ENCODE results near the gene GADD45A. TPM values are rescaled to one million over a fixed set of nuclear protein-coding genes. Genes with fewer than 3 reads are reported as not detected.
A peak's percentile ranks its signal among the peaks of the same experiment; 100 is the strongest.

GADD45A gene
- total and polyA plus RNA-seq, 7 experiments from 2014 or later = 7.0 to 70.4 (median 16.7) TPM

DNA sequence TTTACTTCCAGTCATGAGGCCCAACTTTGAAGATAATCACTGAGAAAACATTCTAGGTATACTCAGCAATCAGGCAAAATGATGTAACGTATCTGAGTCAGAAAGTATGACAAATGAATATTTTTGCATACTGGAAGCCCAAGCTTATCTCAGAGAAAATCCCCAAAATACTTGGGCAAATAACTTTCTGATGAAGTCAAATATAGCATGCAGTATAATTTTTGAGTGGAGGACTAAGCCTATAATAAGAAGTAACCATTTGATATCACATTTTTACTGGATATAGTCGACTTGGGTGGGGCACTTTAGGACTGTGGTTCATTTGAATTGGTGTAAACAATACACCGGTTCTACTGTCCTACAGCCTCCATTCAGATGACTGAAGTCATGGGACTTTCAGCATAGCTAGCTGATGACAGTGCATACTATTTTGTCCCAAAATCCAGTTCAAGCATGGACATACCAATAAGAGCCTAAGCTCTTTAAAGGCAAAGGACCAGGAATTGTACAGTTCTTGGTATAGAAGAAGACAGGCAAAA, 2.3 kb upstream of the GADD45A start:
- peaks cover 0 to 13% (median 0%) of the 10 kb centered on the region in 5 donors for H3K36me3 Mint-ChIP-seq
- peaks cover 0 to under 1% (median 0%) of the 10 kb centered on the region in 5 donors for H3K27me3 Mint-ChIP-seq
- CTCF ChIA-PET = no interaction called here
- Histone ChIP-seq H3K27ac (ENCODE audit: low read depth, low read length) (no peak overlapping the region), H3K9me3 (ENCODE audit: control insufficient read depth in 2 of 3, low read length in 3 of 3) (no peaks in the 10 kb centered on the region), H3K27me3 (ENCODE audit: control insufficient read depth in 2 of 2, insufficient read depth in 2 of 2, low read length in 2 of 2) (no peaks in the 10 kb centered on the region), H3K4me1 (ENCODE audit: control insufficient read depth in 2 of 2, insufficient read depth in 2 of 2, low read length in 2 of 2) (peaks cover 9 to 16% of the 10 kb centered on the region in 2 donors), H3K36me3 (ENCODE audit: control insufficient read depth in 2 of 3, insufficient read depth in 3 of 3, low read length in 3 of 3) (no peaks in the 10 kb centered on the region), H3K4me3 (ENCODE audit: low read length) (no peak overlapping the region)
- H3K4me1 Mint-ChIP-seq = peaks cover 19 to 31% (median 25%) of the 10 kb centered on the region in 7 donors
- ATAC-seq (no peak), DNase-seq (no peak)
- peaks cover 0 to 2% (median 0%) of the 10 kb centered on the region in 11 donors for H3K9me3 Mint-ChIP-seq
- intact Hi-C loops (cut with micrococcal nuclease) = loop anchor here in 1 of 2 donors (10.0 kb wide), 3 partner anchors 348 to 1348 kb away; no protein-coding TSS in a partner anchor
- POLR2A ChIA-PET = interaction anchor here (0.8 to 0.9 kb wide), 2 partner anchors 49 to 54 kb away, joined by 3 to 4 read pairs; no protein-coding TSS in a partner anchor
- no peak overlapping the region for H3K27ac Mint-ChIP-seq
- no peak overlapping the region for H3K4me3 Mint-ChIP-seq

DNA sequence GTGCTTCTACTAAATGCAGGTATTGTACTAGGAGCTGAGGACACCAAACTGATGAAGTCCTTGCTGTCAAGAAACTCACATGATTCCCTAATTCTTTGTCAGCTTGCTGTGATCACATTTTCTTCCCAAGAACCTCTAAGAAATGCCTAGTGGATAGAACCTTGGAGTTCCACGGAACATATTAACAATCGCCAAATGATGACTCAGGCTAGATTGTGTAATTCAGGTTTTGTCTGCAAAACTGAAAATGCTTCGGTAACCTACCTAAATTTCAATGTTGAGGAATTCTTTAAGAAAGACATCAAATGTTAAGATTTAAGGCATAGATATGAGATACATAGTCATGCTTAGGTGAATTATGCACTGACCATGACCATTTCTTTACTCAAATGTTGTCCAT, 1.7 kb upstream of the GADD45A start:
- Histone ChIP-seq H3K27ac (ENCODE audit: low read depth, low read length) (no peak overlapping the region), H3K9me3 (ENCODE audit: control insufficient read depth in 2 of 3, low read length in 3 of 3) (no peaks in the 10 kb centered on the region), H3K36me3 (ENCODE audit: control insufficient read depth in 2 of 3, insufficient read depth in 3 of 3, low read length in 3 of 3) (no peaks in the 10 kb centered on the region), H3K4me1 (ENCODE audit: control insufficient read depth in 2 of 2, insufficient read depth in 2 of 2, low read length in 2 of 2) (peaks cover 9 to 16% of the 10 kb centered on the region in 2 donors), H3K4me3 (ENCODE audit: low read length) (no peak overlapping the region), H3K27me3 (ENCODE audit: control insufficient read depth in 2 of 2, insufficient read depth in 2 of 2, low read length in 2 of 2) (no peaks in the 10 kb centered on the region)
- intact Hi-C loops (cut with micrococcal nuclease) = loop anchor here in 1 of 2 donors (10.0 kb wide), 3 partner anchors 349 to 1349 kb away; no protein-coding TSS in a partner anchor
- DNase-seq (no peak), ATAC-seq (no peak)
- Mint-ChIP-seq H3K36me3 (peaks cover 0 to 16% (median 0%) of the 10 kb centered on the region in 5 donors), H3K4me3 (peak overlapping the region in 3 of 10 donors; percentile 12 to 62 (median 26)), H3K27ac (peak overlapping the region in 2 of 9 donors; percentile 77 to 88), H3K4me1 (peaks cover 20 to 33% (median 26%) of the 10 kb centered on the region in 7 donors), H3K9me3 (peaks cover 0 to 2% (median 0%) of the 10 kb centered on the region in 11 donors), H3K27me3 (no peaks in the 10 kb centered on the region)
- POLR2A ChIA-PET = interaction anchor here (0.8 to 3.6 kb wide), 3 partner anchors 8 to 54 kb away, joined by 3 to 48 read pairs (median 4); no protein-coding TSS in a partner anchor
- CTCF ChIA-PET = no interaction called here

GRCh38 chr1:67683766-67684525, 1.1 kb upstream of the GADD45A start:
- peaks cover 0 to 2% (median 0%) of the 10 kb centered on the region in 11 donors for H3K9me3 Mint-ChIP-seq
- H3K4me3 Mint-ChIP-seq = peak overlapping the region; percentile 90 to 99 (median 98)

DNA sequence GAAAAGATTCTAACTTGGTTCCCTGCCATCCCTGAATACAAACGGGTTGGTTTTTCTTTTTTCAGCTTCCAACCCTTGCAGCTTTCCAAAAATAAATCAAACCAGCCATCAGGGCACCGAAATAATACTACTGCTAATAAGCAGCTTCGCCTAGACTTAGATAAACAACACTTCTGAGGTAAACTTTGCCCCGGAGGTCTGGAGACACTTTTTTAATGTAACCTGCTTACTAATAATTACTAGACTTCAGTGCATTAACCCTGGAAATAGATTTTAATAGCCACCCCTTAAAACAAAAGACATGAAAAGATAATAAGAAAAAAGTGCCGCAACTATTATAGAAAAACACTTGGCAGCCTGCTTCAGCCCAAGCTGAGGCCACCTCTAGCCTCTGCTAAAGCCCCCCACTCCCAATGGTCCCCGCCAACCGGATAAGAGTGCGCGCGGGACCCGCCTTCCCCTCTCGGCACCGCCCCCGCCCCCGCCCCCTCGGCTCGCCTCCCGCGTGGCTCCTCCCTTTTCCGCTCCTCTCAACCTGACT, 405 bp upstream of the GADD45A start:
- H3K27me3 ChIP-seq (ENCODE audit: control insufficient read depth in 2 of 2, insufficient read depth in 2 of 2, low read length in 2 of 2) = no peaks in the 10 kb centered on the region
- peak overlapping the region; percentile 77 to 98 (median 93) for H3K27ac Mint-ChIP-seq
- no peak for ATAC-seq
- H3K9me3 ChIP-seq (ENCODE audit: control insufficient read depth in 2 of 3, low read length in 3 of 3) = no peaks in the 10 kb centered on the region
- H3K4me1 Mint-ChIP-seq = peaks cover 20 to 42% (median 26%) of the 10 kb centered on the region in 7 donors
- intact Hi-C loops (cut with micrococcal nuclease) = loop anchor here (1.0 to 10.0 kb wide), 16 partner anchors 10 to 1350 kb away; partner anchors contain the start of genes DNAI4 (in 2 of the 2), MIER1 (in 2 of the 2), SERBP1 (in 2 of the 2) and SLC35D1 (in 2 of the 2)
- ChIA-PET POLR2A (interaction anchor here (0.6 to 3.6 kb wide), 13 partner anchors 9 to 1382 kb away, joined by 3 to 48 read pairs (median 5); partner anchors contain the start of gene SERBP1), CTCF (interaction anchor here (1.2 to 1.6 kb wide), 2 partner anchors 11 to 75 kb away, joined by 4 to 10 read pairs; no protein-coding TSS in a partner anchor)
- H3K36me3 Mint-ChIP-seq = peaks cover 0 to 24% (median 0%) of the 10 kb centered on the region in 5 donors
- peak overlapping the region; percentile 90 to 99 (median 98) for H3K4me3 Mint-ChIP-seq
- H3K27ac ChIP-seq (ENCODE audit: low read depth, low read length) = peak overlapping the region; percentile 46
- peak overlapping the region; percentile 69 for H3K4me3 ChIP-seq (ENCODE audit: low read length)
- no peaks in the 10 kb centered on the region for H3K27me3 Mint-ChIP-seq
- DNase-seq = peak in 1 of 9 donors; percentile 4
- H3K9me3 Mint-ChIP-seq = peaks cover 0 to 2% (median 0%) of the 10 kb centered on the region in 11 donors
- H3K4me1 ChIP-seq (ENCODE audit: control insufficient read depth in 2 of 2, insufficient read depth in 2 of 2, low read length in 2 of 2) = peaks cover 9 to 16% of the 10 kb centered on the region in 2 donors
- no peaks in the 10 kb centered on the region for H3K36me3 ChIP-seq (ENCODE audit: control insufficient read depth in 2 of 3, insufficient read depth in 3 of 3, low read length in 3 of 3)

More at GRCh38 chr1:67683766-67684525, 1.1 kb upstream of the GADD45A start:
- CTCF ChIA-PET = interaction anchor here (1.2 kb wide), 1 partner anchor 76 kb away, joined by 10 read pairs; no protein-coding TSS in a partner anchor
- Mint-ChIP-seq H3K4me1 (peaks cover 20 to 38% (median 26%) of the 10 kb centered on the region in 7 donors), H3K27me3 (no peaks in the 10 kb centered on the region), H3K36me3 (peaks cover 0 to 23% (median 0%) of the 10 kb centered on the region in 5 donors), H3K27ac (peak overlapping the region; percentile 63 to 98 (median 88))
- H3K36me3 ChIP-seq (ENCODE audit: control insufficient read depth in 2 of 3, insufficient read depth in 3 of 3, low read length in 3 of 3) = no peaks in the 10 kb centered on the region
- H3K4me1 ChIP-seq (ENCODE audit: control insufficient read depth in 2 of 2, insufficient read depth in 2 of 2, low read length in 2 of 2) = peaks cover 9 to 16% of the 10 kb centered on the region in 2 donors
- H3K27ac ChIP-seq (ENCODE audit: low read depth, low read length) = peak overlapping the region; percentile 46
- ATAC-seq (no peak), DNase-seq (peak in 7 of 9 donors; percentile 7 to 73 (median 11))
- no peaks in the 10 kb centered on the region for H3K27me3 ChIP-seq (ENCODE audit: control insufficient read depth in 2 of 2, insufficient read depth in 2 of 2, low read length in 2 of 2)
- H3K4me3 ChIP-seq (ENCODE audit: low read length) = peak overlapping the region; percentile 35
- H3K9me3 ChIP-seq (ENCODE audit: control insufficient read depth in 2 of 3, low read length in 3 of 3) = no peaks in the 10 kb centered on the region
- intact Hi-C loops (cut with micrococcal nuclease) = loop anchor here (1.0 to 10.0 kb wide), 8 partner anchors 53 to 1349 kb away; partner anchors contain the start of genes DNAI4 (in 2 of the 2), MIER1 (in 2 of the 2) and DEPDC1 (in 1 of the 2)
- POLR2A ChIA-PET = interaction anchor here (0.8 to 3.6 kb wide), 8 partner anchors 8 to 254 kb away, joined by 3 to 48 read pairs (median 6); partner anchors contain the start of gene SERBP1

DNA sequence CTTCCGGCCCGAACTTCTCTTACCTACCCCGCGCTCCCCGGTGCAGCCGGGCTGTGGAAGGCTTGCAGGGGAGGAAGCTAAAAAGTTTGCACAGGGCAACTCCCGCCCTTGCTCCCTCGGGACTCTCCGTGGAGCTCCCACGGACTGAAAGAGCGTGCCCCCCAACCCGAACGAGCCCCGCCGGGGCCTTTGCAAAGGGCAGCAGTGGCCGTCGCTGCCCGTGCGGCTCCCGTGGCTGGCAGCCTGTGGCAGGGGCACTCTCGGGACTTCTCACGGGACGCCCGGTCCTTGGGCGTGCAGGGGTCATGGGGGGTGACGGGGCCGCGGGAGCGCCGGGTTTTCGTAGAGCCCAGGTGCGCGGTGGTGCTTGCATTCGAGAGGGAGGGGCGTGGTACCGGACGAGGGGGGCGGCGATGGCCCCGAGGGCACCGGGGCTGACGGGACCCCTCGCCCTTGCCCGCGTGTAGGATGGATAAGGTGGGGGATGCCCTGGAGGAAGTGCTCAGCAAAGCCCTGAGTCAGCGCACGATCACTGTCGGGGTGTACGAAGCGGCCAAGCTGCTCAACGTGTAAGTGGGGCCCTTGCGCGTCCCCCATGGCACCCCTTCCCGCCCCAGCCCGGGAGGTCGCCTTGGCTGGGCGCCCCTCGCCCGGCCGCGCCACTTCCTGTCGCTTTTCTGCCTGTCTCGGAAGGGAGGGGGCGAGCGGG, 711 bp downstream of the GADD45A start:
- intact Hi-C loops (cut with micrococcal nuclease) = loop anchor here (1.0 to 10.0 kb wide), 15 partner anchors 11 to 1351 kb away; partner anchors contain the start of genes SERBP1 (in 2 of the 2), SLC35D1 (in 2 of the 2), DEPDC1 (in 1 of the 2) and DNAI4 (in 1 of the 2)
- peaks cover 9 to 16% of the 10 kb centered on the region in 2 donors for H3K4me1 ChIP-seq (ENCODE audit: control insufficient read depth in 2 of 2, insufficient read depth in 2 of 2, low read length in 2 of 2)

More for the DNA sequence above, 711 bp downstream of the GADD45A start:
- Mint-ChIP-seq H3K4me1 (peaks cover 20 to 42% (median 26%) of the 10 kb centered on the region in 7 donors), H3K4me3 (peak overlapping the region; percentile 90 to 99 (median 98)), H3K27me3 (no peaks in the 10 kb centered on the region), H3K9me3 (peaks cover 0 to 2% (median 0%) of the 10 kb centered on the region in 11 donors), H3K36me3 (peaks cover 0 to 22% (median 0%) of the 10 kb centered on the region in 5 donors), H3K27ac (peak overlapping the region; percentile 77 to 98 (median 93))
- POLR2A ChIA-PET = interaction anchor here (0.6 to 3.6 kb wide), 15 partner anchors 10 to 1383 kb away, joined by 3 to 48 read pairs (median 4); partner anchors contain the start of gene SERBP1
- CTCF ChIA-PET = interaction anchor here (1.2 to 1.9 kb wide), 3 partner anchors 12 to 75 kb away, joined by 4 to 10 read pairs (median 7); no protein-coding TSS in a partner anchor
- Histone ChIP-seq H3K27ac (ENCODE audit: low read depth, low read length) (peak overlapping the region; percentile 59), H3K27me3 (ENCODE audit: control insufficient read depth in 2 of 2, insufficient read depth in 2 of 2, low read length in 2 of 2) (no peaks in the 10 kb centered on the region), H3K9me3 (ENCODE audit: control insufficient read depth in 2 of 3, low read length in 3 of 3) (no peaks in the 10 kb centered on the region), H3K4me3 (ENCODE audit: low read length) (peak overlapping the region; percentile 69), H3K36me3 (ENCODE audit: control insufficient read depth in 2 of 3, insufficient read depth in 3 of 3, low read length in 3 of 3) (no peaks in the 10 kb centered on the region)
- ATAC-seq = peak; percentile 29
- peak; percentile 41 to 70 (median 53) for DNase-seq
